A549 (cell line): ENCODE measurements around the gene SLC4A7. TPM values are rescaled to one million over a fixed set of nuclear protein-coding genes. Genes with fewer than 3 reads are reported as not detected.

Experiments used
- ATAC-seq, 2 experiments: fragments of 200-7000 bp in 1 of 2; fragments of >200 bp in 1 of 2; cut with Nextera tagmentation in 1 of 2; cut with Tn5 transposase in 1 of 2; 3 replicates each; pipeline versions ENCODE4 v1.8.0 to v1.9.1; 2018 to 2020; ENCODE audit warnings: mild to moderate bottlenecking in 1 of 2, moderate library complexity in 1 of 2
- CTCF ChIA-PET: fragments of 300-600 bp; sonication (Branson Sonifier 250); formaldehyde crosslinking; extraction: SDS; loops from one replicate; lab custom pipeline; 2021; ENCODE audit warnings: antibody characterized with exemption, inconsistent platforms; lab: Yijun Ruan, JAX
- POLR2A ChIA-PET: fragments of 350-600 bp; formaldehyde crosslinking; extraction: SDS; loops from one replicate; lab custom pipeline; 2021; ENCODE audit warnings: antibody characterized with exemption, inconsistent platforms; lab: Yijun Ruan, JAX
- DNase-seq, 2 experiments: peaks; one replicate each; pipeline versions ENCODE4 v3.0.0 to v3.0.0-alpha.2; 2011 to 2016; ENCODE audit warnings: low read depth in 1 of 2, low spot score in 1 of 2
- FAIRE-seq: peaks from 2 replicates; lab custom pipeline; 2011; peaks lifted over from hg19 to GRCh38; lab: Jason Lieb, UNC
- H3K27ac ChIP-seq, 2 experiments: fragments of >200 bp; sonication (Bioruptor Twin); formaldehyde crosslinking; 3 replicates each; pipeline ENCODE4 v1.5.1; 2016 to 2017
- H3K4me1 ChIP-seq: fragments of >200 bp; sonication (Bioruptor Twin); formaldehyde crosslinking; 3 replicates; pipeline ENCODE4 v1.6.1; 2016
- H3K4me2 ChIP-seq: fragments of >200 bp; sonication (Bioruptor Twin); formaldehyde crosslinking; 3 replicates; pipeline ENCODE4 v1.6.1; 2016
- H3K4me3 ChIP-seq: fragments of >200 bp; sonication (Bioruptor Twin); formaldehyde crosslinking; 3 replicates; pipeline ENCODE4 v1.5.1; 2016
- H3K9me3 ChIP-seq: fragments of >200 bp; sonication (Bioruptor Twin); formaldehyde crosslinking; 3 replicates; pipeline ENCODE4 v1.6.1; 2016
- CBX8 ChIP-seq: fragments of 200-600 bp; sonication (generic); IDR thresholded peaks from 2 replicates; pipeline ENCODE4 v1.6.1; 2016
- CEBPB ChIP-seq, 2 experiments: fragments of >200 bp in 1 of 2; sonication (Bioruptor Twin) in 1 of 2; formaldehyde crosslinking in 1 of 2; IDR thresholded peaks; 2 replicates each; pipeline ENCODE4 v1.6.1; 2012 to 2016
- CHD2 ChIP-seq: fragments of 150-350 bp; IDR thresholded peaks from 2 replicates; pipeline ENCODE4 v1.6.1; 2014; ENCODE audit warnings: low read length; ENCODE audit not compliant: partially characterized antibody
- CHD4 ChIP-seq: fragments of 200-600 bp; sonication (generic); IDR thresholded peaks from 2 replicates; pipeline ENCODE4 v1.6.1; 2016; ENCODE audit warnings: antibody characterized with exemption, mild to moderate bottlenecking, borderline replicate concordance
- CTCF ChIP-seq: fragments of >200 bp; sonication (Bioruptor Twin); formaldehyde crosslinking; IDR thresholded peaks from 3 replicates; pipeline ENCODE4 v1.5.1; 2016
- EHMT2 ChIP-seq: fragments of 200-600 bp; sonication (generic); IDR thresholded peaks from 2 replicates; pipeline ENCODE4 v1.6.1; 2016; ENCODE audit warnings: antibody characterized with exemption, low read depth, mild to moderate bottlenecking, moderate library complexity
- EP300 ChIP-seq, 2 experiments: fragments of >200 bp; sonication (Bioruptor Twin); formaldehyde crosslinking; IDR thresholded peaks; 2 replicates in 1 of 2; 3 replicates in 1 of 2; pipeline ENCODE4 v1.6.1; 2016 to 2017
- HES2 ChIP-seq: fragments of >200 bp; sonication (Bioruptor Twin); formaldehyde crosslinking; IDR thresholded peaks from 2 replicates; pipeline ENCODE4 v1.6.1; 2016
- HOXB5 ChIP-seq: fragments of 250-450 bp; sonication (Bioruptor Pico); IDR thresholded peaks from 2 replicates; pipeline ENCODE4 v1.5.0; 2020; ENCODE audit warnings: mild to moderate bottlenecking, moderate library complexity
- JUNB ChIP-seq: fragments of >200 bp; sonication (Bioruptor Twin); formaldehyde crosslinking; IDR thresholded peaks from 2 replicates; pipeline ENCODE4 v1.6.1; 2016
- MAX ChIP-seq: IDR thresholded peaks from 2 replicates; pipeline ENCODE4 v1.6.1; 2012
- MYC ChIP-seq: IDR thresholded peaks from 2 replicates; pipeline ENCODE4 v1.6.1; 2012; ENCODE audit warnings: mild to moderate bottlenecking, inconsistent platforms, low read length, improper control_type of control experiment, borderline replicate concordance
- NR3C1 ChIP-seq: fragments of >200 bp; sonication (Bioruptor Twin); formaldehyde crosslinking; IDR thresholded peaks from 3 replicates; pipeline ENCODE4 v1.6.1; 2017
- POLR2A ChIP-seq: IDR thresholded peaks from 2 replicates; pipeline ENCODE4 v1.6.1; 2012; ENCODE audit warnings: mild to moderate bottlenecking, low read length
- POLR2AphosphoS2 ChIP-seq: conservative IDR thresholded peaks from 2 replicates; pipeline ENCODE4 v1.6.1; 2012; ENCODE audit warnings: low read length, improper control_type of control experiment, inconsistent platforms
- RCOR1 ChIP-seq: fragments of 150-350 bp; IDR thresholded peaks from 2 replicates; pipeline ENCODE4 v1.6.1; 2014; ENCODE audit warnings: antibody characterized with exemption, low read length, low read depth
- RFX5 ChIP-seq: fragments of 450-650 bp; IDR thresholded peaks from 2 replicates; pipeline ENCODE4 v1.7.1; 2014; ENCODE audit warnings: antibody characterized with exemption, mild to moderate bottlenecking, moderate library complexity
- SREBF2 ChIP-seq: fragments of 450-650 bp; IDR thresholded peaks from 2 replicates; pipeline ENCODE4 v1.6.1; 2014; ENCODE audit warnings: mild to moderate bottlenecking, moderate library complexity
- TP53 ChIP-seq: fragments of 250-450 bp; sonication (Bioruptor Pico); IDR thresholded peaks from 2 replicates; pipeline ENCODE4 v1.5.0; 2021; ENCODE audit warnings: mild to moderate bottlenecking, moderate library complexity
- USF2 ChIP-seq: fragments of 450-650 bp; IDR thresholded peaks from 2 replicates; pipeline ENCODE4 v1.6.1; 2014; ENCODE audit warnings: antibody characterized with exemption
- ZC3H11A ChIP-seq: fragments of 450-650 bp; IDR thresholded peaks from 2 replicates; pipeline ENCODE4 v1.6.1; 2014; ENCODE audit warnings: antibody characterized with exemption, mild to moderate bottlenecking
- WGBS: methylation state at CpG from one replicate; pipeline ENCODE4 v1.1.6; 2017; ENCODE audit errors: missing lambda C conversion rate; 5-methylcytosine and 5-hydroxymethylcytosine counted together
- polyA plus RNA-seq, 4 experiments: library from polyadenylated mRNA; depleted of rRNA in 3 of 4; stranded (reverse); fragments of >200 nt; fragmentation: RNase III in 1 of 4; extraction: RNeasy Plus Mini Kit Qiagen cat#74134 plus additional on column Dnase treatment in 1 of 4; gene quantifications; 2 replicates in 3 of 4; 3 replicates in 1 of 4; pipeline ENCODE4 v1.2.3, GENCODE V29; 2011 to 2017
- TF ChIP-seq, protein P1 (sequence below): fragments of 200-600 bp; sonication (generic); IDR thresholded peaks from 2 replicates; pipeline ENCODE4 v1.6.1; 2016; ENCODE audit warnings: antibody characterized with exemption, mild to moderate bottlenecking, moderate library complexity
- TF ChIP-seq, protein P2 (sequence below): fragments of 250-450 bp; sonication (Bioruptor Pico); IDR thresholded peaks from 2 replicates; pipeline ENCODE4 v1.5.0; 2020; ENCODE audit warnings: low read depth, mild to moderate bottlenecking, moderate library complexity

Gene SLC4A7
- polyA plus RNA-seq, 2 of the 4 experiments (the other 2 are of a cell fraction) = 35.1 to 70.2 TPM

DNA sequence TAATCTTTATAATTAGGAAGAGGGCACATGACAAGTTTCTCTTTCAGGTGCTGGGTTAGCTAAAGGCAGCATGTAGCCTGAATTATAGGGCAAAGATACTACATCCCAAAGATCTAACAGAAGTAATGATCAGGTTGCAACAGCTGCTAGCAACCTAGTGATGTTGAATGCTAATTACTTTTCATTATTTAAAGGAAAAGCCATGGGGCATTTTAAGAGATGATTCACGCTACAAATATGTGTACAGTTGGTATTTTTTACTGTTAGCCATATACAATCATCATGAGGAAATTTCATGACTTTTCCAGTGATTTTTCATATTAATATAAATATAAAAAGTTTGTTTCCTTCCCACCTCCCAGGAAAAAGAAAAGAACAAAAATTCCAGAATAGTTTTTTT lies 158.0 kb downstream of the SLC4A7 start:
- CTCF ChIA-PET = interaction anchor here (1.0 to 3.4 kb wide), 3 partner anchors 14 to 83 kb away, joined by 3 to 15 read pairs (median 3); no protein-coding TSS in a partner anchor
- H3K27ac ChIP-seq = no peak overlapping the region; a peak in 2 of 6 replicates
- H3K9me3 ChIP-seq = no peaks in the 10 kb centered on the region
- peak overlapping the region; percentile 38 for H3K4me2 ChIP-seq
- no peak for ATAC-seq
- no peak for DNase-seq
- H3K4me1 ChIP-seq = peaks cover 30% of the 10 kb centered on the region
- no peak for TF ChIP-seq MAX
- no peak for TF ChIP-seq EP300 (IDR thresholded peaks at IDR 0.05)
- TF ChIP-seq CHD2 = no peak
- 78% methylated on average over 1 of the region's 1 CpG for WGBS
- POLR2A ChIA-PET = no interaction called here
- no peak for FAIRE-seq
- no peak overlapping the region for H3K4me3 ChIP-seq

GRCh38 chr3:27325419-27325818 lies 158.8 kb downstream of the SLC4A7 start:
- WGBS = 100% methylated on average over 1 of the region's 1 CpG
- H3K4me2 ChIP-seq = no peak overlapping the region
- H3K27ac ChIP-seq = peak overlapping the region in 1 of 2 experiments; percentile 47; a peak in 3 of 6 replicates
- DNase-seq (peak in 1 of 2 experiments; percentile 13), FAIRE-seq (no peak), ATAC-seq (peak; percentile 54 to 77; a peak in 3 of 6 replicates)
- ChIA-PET POLR2A (no interaction called here), CTCF (interaction anchor here (1.0 to 3.4 kb wide), 2 partner anchors 14 to 21 kb away, joined by 3 to 15 read pairs; no protein-coding TSS in a partner anchor)
- H3K4me1 ChIP-seq = peaks cover 30% of the 10 kb centered on the region
- no peak overlapping the region for H3K4me3 ChIP-seq
- TF ChIP-seq CBX8 (no peak), ZC3H11A (no peak), CTCF (no peak), RFX5 (no peak), JUNB (no peak), USF2 (no peak), POLR2A (no peak)
- H3K9me3 ChIP-seq = no peaks in the 10 kb centered on the region

- Histone ChIP-seq H3K4me3 (no peak overlapping the region), H3K27ac (0 out of 6 replicates have a peak overlapping the region, but pooled peaks of 1 of the 2 experiments have one; percentile 5), H3K9me3 (no peaks in the 10 kb centered on the region), H3K4me2 (peak overlapping the region; percentile 1; the same call in 1 of the 3 replicates), H3K4me1 (peaks cover 30% of the 10 kb centered on the region)
- FAIRE-seq = no peak
- DNase-seq = peak in 1 of 2 experiments; percentile 36
- CTCF ChIA-PET = interaction anchor here (0.6 to 3.4 kb wide), 3 partner anchors 13 to 432 kb away, joined by 3 to 15 read pairs (median 3); no protein-coding TSS in a partner anchor
- POLR2A ChIA-PET = no interaction called here
- peak in 1 of 2 experiments; percentile 61; a peak in 4 of 6 replicates for ATAC-seq
- WGBS = 26% methylated on average over 2 of the region's 2 CpGs
- TF ChIP-seq HOXB5 (CRISPR knock-in tag) = no peak
- TF ChIP-seq, protein P1, sequence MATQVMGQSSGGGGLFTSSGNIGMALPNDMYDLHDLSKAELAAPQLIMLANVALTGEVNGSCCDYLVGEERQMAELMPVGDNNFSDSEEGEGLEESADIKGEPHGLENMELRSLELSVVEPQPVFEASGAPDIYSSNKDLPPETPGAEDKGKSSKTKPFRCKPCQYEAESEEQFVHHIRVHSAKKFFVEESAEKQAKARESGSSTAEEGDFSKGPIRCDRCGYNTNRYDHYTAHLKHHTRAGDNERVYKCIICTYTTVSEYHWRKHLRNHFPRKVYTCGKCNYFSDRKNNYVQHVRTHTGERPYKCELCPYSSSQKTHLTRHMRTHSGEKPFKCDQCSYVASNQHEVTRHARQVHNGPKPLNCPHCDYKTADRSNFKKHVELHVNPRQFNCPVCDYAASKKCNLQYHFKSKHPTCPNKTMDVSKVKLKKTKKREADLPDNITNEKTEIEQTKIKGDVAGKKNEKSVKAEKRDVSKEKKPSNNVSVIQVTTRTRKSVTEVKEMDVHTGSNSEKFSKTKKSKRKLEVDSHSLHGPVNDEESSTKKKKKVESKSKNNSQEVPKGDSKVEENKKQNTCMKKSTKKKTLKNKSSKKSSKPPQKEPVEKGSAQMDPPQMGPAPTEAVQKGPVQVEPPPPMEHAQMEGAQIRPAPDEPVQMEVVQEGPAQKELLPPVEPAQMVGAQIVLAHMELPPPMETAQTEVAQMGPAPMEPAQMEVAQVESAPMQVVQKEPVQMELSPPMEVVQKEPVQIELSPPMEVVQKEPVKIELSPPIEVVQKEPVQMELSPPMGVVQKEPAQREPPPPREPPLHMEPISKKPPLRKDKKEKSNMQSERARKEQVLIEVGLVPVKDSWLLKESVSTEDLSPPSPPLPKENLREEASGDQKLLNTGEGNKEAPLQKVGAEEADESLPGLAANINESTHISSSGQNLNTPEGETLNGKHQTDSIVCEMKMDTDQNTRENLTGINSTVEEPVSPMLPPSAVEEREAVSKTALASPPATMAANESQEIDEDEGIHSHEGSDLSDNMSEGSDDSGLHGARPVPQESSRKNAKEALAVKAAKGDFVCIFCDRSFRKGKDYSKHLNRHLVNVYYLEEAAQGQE = no peak
- TF ChIP-seq MYC = no peak
- no peak for TF ChIP-seq CHD2
- no peak for TF ChIP-seq HES2
- TF ChIP-seq CTCF = no peak
- no peak for TF ChIP-seq EHMT2
- no peak for TF ChIP-seq CHD4
- TF ChIP-seq MAX = no peak
- no peak for TF ChIP-seq SREBF2
- no peak for TF ChIP-seq CEBPB (IDR thresholded peaks at IDR 0.05)
- TF ChIP-seq NR3C1 = no peak
- TF ChIP-seq EP300 (IDR thresholded peaks at IDR 0.05) = no peak
- TF ChIP-seq, protein P2, sequence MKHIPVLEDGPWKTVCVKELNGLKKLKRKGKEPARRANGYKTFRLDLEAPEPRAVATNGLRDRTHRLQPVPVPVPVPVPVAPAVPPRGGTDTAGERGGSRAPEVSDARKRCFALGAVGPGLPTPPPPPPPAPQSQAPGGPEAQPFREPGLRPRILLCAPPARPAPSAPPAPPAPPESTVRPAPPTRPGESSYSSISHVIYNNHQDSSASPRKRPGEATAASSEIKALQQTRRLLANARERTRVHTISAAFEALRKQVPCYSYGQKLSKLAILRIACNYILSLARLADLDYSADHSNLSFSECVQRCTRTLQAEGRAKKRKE (CRISPR knock-in tag) = no peak
- TF ChIP-seq POLR2AphosphoS2 = no peak
- TF ChIP-seq TP53 = no peak
- TF ChIP-seq RCOR1 = no peak
These were observed 159.5 kb downstream of the SLC4A7 start for GRCh38 chr3:27324686-27325085.
